GM11168 (cell line): ENCODE data around the gene CS.

Source experiments
- in situ Hi-C: fragments of 300-500 bp; cut with MboI; formaldehyde crosslinking; loops from one replicate; pipeline ENCODE4 v1.12.0; 2022; ENCODE audit warnings: low sequenced_read_pairs; ENCODE audit not compliant: unreplicated experiment

The CS gene

DNA sequence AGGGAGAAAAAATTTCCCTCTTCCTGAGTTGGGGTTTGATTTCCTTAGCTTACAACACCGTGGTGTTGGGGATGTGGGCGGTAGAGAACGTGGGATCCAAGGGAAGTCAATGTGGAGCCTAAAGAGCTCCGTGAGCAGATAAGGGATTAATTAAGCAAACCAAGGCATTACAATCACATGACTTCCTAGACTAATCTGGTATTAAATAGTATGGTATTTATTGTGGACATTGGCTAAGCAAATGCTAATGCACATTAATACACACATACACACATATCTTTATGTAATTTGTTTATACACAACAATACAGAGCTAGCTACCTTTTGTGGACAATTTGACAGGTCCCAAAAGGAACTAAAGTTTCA is 77.6 kb downstream of the CS start:
- in situ Hi-C loops: no loop called here

DNA sequence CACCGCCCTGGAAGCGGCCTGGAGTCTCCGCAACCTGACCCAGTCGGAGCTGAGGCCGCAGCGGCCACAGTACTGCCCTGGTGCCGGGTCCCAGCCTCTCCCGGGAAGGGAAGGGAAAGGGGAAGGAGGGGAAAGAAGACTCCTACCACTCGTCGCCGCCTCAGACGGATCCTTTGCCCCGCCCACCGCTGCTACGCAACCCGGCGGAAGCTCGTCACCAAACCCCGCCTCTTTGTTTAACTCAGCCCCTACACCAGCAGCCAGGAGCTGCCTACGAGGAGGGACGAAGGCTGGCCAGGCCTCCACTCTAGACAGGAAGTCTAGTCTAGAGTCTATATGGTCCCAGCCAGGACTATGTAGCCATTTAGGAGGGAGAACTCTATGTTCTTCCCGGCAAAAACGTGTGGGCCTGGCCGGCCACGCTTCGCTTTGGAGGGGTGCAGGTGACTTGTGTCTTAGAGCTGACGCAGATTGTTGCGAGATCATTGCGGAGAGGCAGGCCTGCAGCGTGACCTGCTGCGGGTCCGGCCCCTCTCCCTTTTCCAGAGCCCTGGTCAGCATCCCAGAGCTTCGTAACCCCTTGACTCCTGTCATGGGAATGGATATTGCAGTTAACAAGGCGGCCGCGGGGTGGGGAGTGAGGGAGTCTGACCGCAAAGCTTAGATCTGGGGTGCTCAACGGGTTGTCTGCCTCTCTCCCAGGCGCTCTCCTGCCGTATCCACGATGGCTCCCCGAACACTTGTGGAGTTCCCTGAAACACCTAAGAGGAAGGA is 78.2 kb downstream of the CS start, which contains the start of gene RNF41:
Gene RNF41 (minus strand): TSS at position 166 of the 774 bp plus-strand sequence. CDS start 7,875 bp downstream, outside the sequence.
- in situ Hi-C loops: no loop called here
